HG03108 (cell line): ENCODE measurements around the gene CATSPER2.
A peak's percentile ranks its signal among the peaks of the same experiment; 100 is the strongest.
"Not testable (repeated sequence)": the region's sequence is repeated elsewhere in the genome, so short reads cannot be mapped to it uniquely, and the experiment has no call there.

Experiments
- ATAC-seq: cut with Tn5 transposase; IDR thresholded peaks from one replicate; pipeline ENCODE4 v1.9.1; 2021; ENCODE audit warnings: moderate library complexity; ENCODE audit not compliant: unreplicated experiment

CATSPER2 gene

DNA sequence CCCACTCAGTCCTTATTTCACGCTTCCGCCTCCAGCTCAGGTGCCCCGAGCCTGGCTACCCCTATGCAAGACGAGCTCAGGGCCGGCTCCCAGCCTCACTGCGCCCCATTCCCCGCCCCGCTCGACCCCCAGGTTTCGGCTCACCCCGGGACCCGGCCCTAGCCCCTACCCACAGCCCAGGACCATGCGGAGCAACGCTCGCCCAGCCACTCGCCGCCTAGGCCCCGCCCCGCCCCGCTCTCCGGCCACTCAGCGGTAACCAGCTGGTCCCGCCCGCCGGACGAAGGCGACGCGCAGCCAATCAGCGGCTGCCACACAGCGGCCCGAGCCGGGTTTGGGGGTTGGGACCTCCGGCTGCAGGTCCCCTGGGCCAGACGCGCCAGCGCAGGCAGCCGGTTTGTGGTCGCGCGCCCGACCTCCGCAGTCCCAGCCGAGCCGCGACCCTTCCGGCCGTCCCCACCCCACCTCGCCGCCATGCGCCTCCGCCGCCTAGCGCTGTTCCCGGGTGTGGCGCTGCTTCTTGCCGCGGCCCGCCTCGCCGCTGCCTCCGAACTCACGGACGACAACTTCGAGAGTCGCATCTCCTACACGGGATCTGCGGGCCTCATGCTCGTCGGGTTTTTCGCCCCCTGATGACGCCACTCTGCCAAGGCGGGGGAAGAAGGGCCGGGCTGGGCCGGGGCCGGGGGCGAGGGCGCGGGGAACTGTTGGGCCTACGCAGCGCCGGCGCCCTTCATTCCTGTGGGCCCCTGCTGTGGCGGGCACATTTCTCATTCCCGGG lies at the start of gene CATSPER2:
CATSPER2 (minus strand) TSS at position 196 of the 781 bp plus-strand sequence. CDS start 783 bp downstream, outside the sequence.
- ATAC-seq: no peak

GRCh38 chr15:43693148-43694022 lies 44.7 kb upstream of the CATSPER2 start, which contains the start of gene CKMT1A:
CKMT1A (plus strand) TSS chr15:43693859; CDS start chr15:43694051, 192 bp downstream.
- not testable (repeated sequence) for ATAC-seq

GRCh38 chr15:43692679-43693078 lies 44.0 kb upstream of the CATSPER2 start:
- ATAC-seq: not testable (repeated sequence)

GRCh38 chr15:43689604-43690301 lies 41.1 kb upstream of the CATSPER2 start:
- ATAC-seq: peak; percentile 94

DNA sequence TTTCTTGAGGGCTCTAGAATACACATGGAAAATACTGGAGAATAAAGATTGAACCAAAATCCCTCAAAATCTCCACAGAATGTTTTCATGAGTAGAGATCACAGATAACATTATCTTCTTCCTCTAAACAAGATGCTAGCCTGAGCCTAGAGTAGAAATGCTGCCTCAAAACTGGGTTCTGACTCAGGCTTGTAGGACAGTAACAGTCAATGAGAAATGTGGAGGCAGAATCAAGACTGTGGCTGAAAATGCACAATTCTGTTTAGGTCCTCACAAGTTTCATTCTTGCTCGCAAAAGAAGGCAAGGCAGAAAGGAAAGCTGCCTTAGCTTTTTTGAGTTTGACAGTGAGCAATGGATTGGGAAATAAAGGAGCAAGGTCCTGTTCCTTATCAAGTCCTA lies 25.5 kb upstream of the CATSPER2 start:
- not testable (repeated sequence) for ATAC-seq

DNA sequence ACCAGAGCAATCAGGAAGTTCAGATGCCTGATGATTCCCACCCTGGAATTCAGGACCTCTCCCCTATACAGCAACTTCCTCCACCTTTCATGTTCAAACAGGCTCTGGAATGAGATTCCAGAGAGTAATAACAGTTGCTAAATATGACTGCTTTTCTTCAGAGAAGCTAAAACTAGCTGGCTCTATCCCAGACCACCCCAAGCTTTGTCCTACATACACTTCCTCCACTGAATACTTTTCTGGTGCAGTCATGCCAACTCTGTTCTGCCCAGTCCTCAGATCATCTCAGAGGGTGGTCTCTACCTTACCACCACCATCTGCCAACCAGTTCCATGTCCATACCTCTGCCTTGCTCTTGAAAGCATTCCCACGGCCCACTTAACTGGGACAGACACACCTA lies 17.5 kb upstream of the CATSPER2 start:
- not testable (repeated sequence) for ATAC-seq

DNA sequence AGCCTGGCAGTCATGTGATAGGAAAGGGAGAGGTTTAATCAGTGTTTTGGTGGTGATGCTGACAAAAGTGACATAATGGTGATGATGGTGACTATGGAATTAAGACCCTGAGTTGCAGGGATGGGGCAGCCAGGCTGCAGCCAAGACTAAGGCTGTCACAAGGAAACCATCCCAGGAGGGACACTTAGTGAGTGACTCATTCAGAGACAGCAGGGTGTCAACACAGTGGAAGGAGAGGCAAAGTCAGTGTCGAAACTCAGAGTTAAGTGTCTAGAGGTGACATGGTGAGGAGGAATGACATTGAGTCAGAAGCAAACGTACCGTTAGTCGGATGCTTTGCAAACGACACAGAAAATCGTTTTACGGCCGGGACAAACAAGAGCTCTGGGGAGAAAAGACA lies 14.7 kb upstream of the CATSPER2 start:
- not testable (repeated sequence) for ATAC-seq

DNA sequence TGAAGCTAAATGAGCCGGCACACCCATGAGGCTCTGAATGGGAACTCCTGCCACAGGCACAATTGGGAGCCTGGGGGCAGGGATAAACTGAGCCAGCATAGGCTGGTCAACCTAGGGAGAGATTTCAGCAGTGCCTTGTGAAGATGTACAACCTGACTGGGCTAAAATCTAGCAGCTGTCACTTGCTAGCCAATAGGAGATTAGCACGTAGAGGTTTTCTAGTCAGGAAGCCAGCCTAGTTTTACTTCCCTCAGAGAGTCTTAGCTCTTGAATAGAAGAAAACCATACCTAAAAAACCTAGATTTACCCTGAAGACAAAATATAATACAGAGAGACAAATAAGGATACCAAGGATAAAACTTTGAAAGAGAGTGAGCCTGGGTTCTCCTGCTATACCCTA lies 13.6 kb upstream of the CATSPER2 start:
- not testable (repeated sequence) for ATAC-seq

GRCh38 chr15:43659727-43660126 lies 11.1 kb upstream of the CATSPER2 start:
- not testable (repeated sequence) for ATAC-seq

DNA sequence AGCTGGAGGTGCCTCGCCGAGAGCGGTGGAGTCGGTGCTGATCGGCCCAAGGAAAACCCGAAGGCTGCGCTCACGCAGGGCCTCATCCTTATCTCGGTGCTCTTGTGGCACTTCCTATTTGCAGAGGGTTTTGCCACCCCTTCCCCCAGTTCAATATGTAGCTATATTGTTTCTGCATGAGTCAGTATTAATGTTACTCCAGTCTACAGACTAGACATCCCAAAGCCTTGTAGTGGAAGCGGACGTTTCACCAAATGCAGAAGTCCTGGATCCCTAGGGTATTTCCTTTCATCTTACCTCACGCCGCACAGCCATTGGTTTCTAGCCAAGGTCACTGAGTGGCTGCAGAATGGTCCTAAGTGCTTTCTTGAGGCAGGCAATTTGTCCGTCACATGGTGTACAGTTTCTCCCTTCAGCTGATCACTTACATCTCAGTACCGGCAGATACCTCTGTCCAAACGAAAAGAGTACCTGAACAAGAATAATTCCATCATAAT lies 834 bp upstream of the CATSPER2 start:
- ATAC-seq: not testable (repeated sequence)

GRCh38 chr15:43638464-43639204 lies 10.0 kb downstream of the CATSPER2 start:
- ATAC-seq: not testable (repeated sequence)

DNA sequence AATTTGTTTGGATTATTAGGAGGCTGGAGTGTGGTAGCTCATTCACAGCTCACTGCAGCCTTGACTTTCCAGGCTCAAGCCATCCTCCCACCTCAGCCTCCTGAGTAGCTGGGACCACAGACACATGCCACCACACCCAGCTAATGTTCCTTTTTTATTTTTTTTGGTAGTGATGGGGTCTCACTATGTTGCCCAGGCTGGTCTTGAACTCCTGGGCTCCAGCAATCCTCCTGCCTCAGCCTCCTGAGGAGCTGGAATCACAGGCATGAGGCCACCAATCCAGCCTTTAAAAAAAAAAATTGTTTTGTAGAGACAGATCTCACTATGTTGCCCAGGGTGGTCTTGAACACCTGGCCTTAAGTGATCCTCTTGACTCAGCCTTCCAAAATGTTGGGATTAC lies 21.7 kb downstream of the CATSPER2 start:
- ATAC-seq: not testable (repeated sequence)

GRCh38 chr15:43625106-43625505 lies 23.5 kb downstream of the CATSPER2 start:
- ATAC-seq: no peak

GRCh38 chr15:43622068-43622799 lies 26.4 kb downstream of the CATSPER2 start:
- ATAC-seq: not testable (repeated sequence)

- ATAC-seq: not testable (repeated sequence)
Observed at GRCh38 chr15:43618700-43619099, 29.9 kb downstream of the CATSPER2 start, which contains the start of gene STRC. STRC (minus strand) TSS chr15:43618800; CDS start chr15:43618722, 78 bp downstream.

DNA sequence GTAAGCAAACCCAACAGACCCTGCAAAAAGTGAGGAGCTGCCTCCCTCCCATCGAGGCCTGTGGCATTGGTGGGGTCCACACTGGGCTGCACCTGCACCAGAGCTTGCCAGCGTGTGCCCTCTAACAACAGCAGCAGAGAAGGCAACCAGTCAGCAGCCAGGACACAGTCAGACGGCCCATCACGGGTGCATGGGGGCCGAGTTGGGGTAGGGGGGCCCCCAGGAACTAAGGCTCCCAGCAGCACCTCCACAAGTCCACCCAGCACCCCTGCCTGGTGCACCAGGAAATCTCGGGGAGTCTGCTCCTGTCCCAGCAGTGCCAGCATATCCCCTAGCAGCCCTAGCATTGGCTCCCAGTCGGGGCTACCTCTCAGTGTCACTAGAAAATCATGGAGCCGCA lies 30.9 kb downstream of the CATSPER2 start:
- ATAC-seq: not testable (repeated sequence)

- ATAC-seq: not testable (repeated sequence)
Observed at GRCh38 chr15:43602233-43602632, 46.4 kb downstream of the CATSPER2 start.

GRCh38 chr15:43600200-43600599 lies 48.4 kb downstream of the CATSPER2 start:
- ATAC-seq: not testable (repeated sequence)

DNA sequence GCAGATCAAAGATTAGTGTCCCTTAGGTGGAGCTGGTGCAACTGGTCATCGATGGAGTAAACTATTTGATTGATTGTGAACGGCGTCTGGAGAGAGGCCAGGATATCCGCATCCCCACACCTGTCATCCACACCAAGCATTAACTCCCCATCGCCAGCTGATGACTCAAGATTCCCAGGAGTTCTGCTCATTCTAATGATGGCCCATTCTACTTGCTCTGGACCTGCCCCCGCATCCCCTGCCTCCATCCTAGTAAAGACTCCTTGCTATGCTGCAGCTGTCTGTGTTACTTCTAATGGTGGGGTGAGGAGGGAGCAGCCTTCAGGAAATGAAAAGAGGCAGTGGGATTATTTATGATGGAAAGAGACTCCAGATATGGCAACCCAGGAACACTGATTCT lies 49.5 kb downstream of the CATSPER2 start:
- not testable (repeated sequence) for ATAC-seq
